OCI-LY1 (cell line): ENCODE results near the gene SLC4A2.

ENCODE experiments used
- EZH2 ChIP-seq: fragments of 200-600 bp; sonication (generic), shearing (Covaris generic); IDR thresholded peaks from 2 replicates; pipeline ENCODE4 v1.8.0; 2017; ENCODE audit warnings: borderline replicate concordance, mixed run types, mild to moderate bottlenecking, antibody characterized with exemption, low read length, moderate library complexity, mixed read lengths
- TF ChIP-seq, protein P1 (sequence below): fragments of 200-600 bp; sonication (generic), shearing (Covaris generic); IDR thresholded peaks from 2 replicates; pipeline ENCODE4 v1.5.1; 2017; ENCODE audit warnings: mild to moderate bottlenecking, antibody characterized with exemption, low read length, moderate library complexity, mixed read lengths

- TF ChIP-seq, protein P1, sequence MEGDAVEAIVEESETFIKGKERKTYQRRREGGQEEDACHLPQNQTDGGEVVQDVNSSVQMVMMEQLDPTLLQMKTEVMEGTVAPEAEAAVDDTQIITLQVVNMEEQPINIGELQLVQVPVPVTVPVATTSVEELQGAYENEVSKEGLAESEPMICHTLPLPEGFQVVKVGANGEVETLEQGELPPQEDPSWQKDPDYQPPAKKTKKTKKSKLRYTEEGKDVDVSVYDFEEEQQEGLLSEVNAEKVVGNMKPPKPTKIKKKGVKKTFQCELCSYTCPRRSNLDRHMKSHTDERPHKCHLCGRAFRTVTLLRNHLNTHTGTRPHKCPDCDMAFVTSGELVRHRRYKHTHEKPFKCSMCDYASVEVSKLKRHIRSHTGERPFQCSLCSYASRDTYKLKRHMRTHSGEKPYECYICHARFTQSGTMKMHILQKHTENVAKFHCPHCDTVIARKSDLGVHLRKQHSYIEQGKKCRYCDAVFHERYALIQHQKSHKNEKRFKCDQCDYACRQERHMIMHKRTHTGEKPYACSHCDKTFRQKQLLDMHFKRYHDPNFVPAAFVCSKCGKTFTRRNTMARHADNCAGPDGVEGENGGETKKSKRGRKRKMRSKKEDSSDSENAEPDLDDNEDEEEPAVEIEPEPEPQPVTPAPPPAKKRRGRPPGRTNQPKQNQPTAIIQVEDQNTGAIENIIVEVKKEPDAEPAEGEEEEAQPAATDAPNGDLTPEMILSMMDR, result no peak
- no peak for TF ChIP-seq EZH2
These were observed 1.8 kb upstream of the SLC4A2 start, which contains the start of gene CDK5 for GRCh38 chr7:151057506-151057988.
